Ishikawa (cell line): Measurements from ENCODE around the gene R3HDM2.

ENCODE experiments used
- CEBPB ChIP-seq: IDR thresholded peaks from 2 replicates; pipeline ENCODE4 v1.6.1; 2012
- CREB1 ChIP-seq: IDR thresholded peaks from 2 replicates; pipeline ENCODE4 v1.6.1; 2012; ENCODE audit warnings: low read depth
- EGR1 ChIP-seq: IDR thresholded peaks from 2 replicates; pipeline ENCODE4 v1.6.1; 2012
- EP300 ChIP-seq: IDR thresholded peaks from 2 replicates; pipeline ENCODE4 v1.6.1; 2012; ENCODE audit warnings: borderline replicate concordance
- FOXM1 ChIP-seq: IDR thresholded peaks from 2 replicates; pipeline ENCODE4 v1.6.1; 2012; ENCODE audit warnings: low read depth, borderline replicate concordance
- NFIC ChIP-seq: IDR thresholded peaks from 2 replicates; pipeline ENCODE4 v1.6.1; 2012
- RAD21 ChIP-seq: IDR thresholded peaks from 2 replicates; pipeline ENCODE4 v1.6.1; 2012; ENCODE audit warnings: low read depth
- TAF1 ChIP-seq: IDR thresholded peaks from 2 replicates; pipeline ENCODE4 v1.6.1; 2012; ENCODE audit warnings: low read depth, mild to moderate bottlenecking
- TCF12 ChIP-seq: IDR thresholded peaks from 2 replicates; pipeline ENCODE4 v1.6.1; 2012; ENCODE audit warnings: low read depth
- TEAD4 ChIP-seq: IDR thresholded peaks from 2 replicates; pipeline ENCODE4 v1.6.1; 2012
- YY1 ChIP-seq: IDR thresholded peaks from 2 replicates; pipeline ENCODE4 v1.6.1; 2012; ENCODE audit warnings: low read depth
- ZBTB7A ChIP-seq: IDR thresholded peaks from 2 replicates; pipeline ENCODE4 v1.6.1; 2012; ENCODE audit warnings: low read depth
- TF ChIP-seq, protein P1 (sequence below): IDR thresholded peaks from 2 replicates; pipeline ENCODE4 v1.6.1; 2012
- TF ChIP-seq, protein P2 (sequence below): IDR thresholded peaks from 2 replicates; pipeline ENCODE4 v1.6.1; 2012; ENCODE audit warnings: low read depth, mild to moderate bottlenecking
- TF ChIP-seq, protein P3 (sequence below): IDR thresholded peaks from 2 replicates; pipeline ENCODE4 v1.6.1; 2012

R3HDM2 gene

DNA sequence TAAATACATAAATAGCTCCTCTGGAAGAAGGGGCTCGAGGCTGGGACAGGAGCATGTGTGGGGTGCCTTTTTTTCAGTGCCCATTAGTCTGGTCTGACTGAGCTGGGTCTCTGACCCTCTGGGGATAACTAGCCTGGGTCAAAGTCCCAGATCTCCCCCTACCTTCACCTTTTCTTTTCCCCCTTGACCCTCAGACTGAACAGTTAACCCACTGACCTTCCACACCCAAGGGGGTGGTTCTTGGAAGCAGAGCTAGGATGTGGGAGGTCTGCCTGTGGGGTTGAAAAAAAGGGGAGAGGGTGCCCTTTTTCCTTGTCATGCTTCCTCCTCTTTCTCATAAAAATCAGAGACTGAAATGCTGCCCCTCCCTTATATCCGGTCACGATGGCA is 27.8 kb upstream of the R3HDM2 start:
- TF ChIP-seq ZBTB7A (peak; percentile 23; the same call in 1 of the 2 replicates), EP300 (no peak), FOXM1 (no peak), YY1 (no peak)

DNA sequence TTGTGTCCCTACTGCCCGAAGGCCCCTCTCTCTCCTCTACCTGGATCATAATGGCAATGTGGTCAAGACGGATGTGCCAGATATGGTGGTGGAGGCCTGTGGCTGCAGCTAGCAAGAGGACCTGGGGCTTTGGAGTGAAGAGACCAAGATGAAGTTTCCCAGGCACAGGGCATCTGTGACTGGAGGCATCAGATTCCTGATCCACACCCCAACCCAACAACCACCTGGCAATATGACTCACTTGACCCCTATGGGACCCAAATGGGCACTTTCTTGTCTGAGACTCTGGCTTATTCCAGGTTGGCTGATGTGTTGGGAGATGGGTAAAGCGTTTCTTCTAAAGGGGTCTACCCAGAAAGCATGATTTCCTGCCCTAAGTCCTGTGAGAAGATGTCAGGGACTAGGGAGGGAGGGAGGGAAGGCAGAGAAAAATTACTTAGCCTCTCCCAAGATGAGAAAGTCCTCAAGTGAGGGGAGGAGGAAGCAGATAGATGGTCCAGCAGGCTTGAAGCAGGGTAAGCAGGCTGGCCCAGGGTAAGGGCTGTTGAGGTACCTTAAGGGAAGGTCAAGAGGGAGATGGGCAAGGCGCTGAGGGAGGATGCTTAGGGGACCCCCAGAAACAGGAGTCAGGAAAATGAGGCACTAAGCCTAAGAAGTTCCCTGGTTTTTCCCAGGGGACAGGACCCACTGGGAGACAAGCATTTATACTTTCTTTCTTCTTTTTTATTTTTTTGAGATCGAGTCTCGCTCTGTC is 26.1 kb upstream of the R3HDM2 start:
- TF ChIP-seq TCF12 (no peak), EGR1 (no peak), FOXM1 (no peak), ZBTB7A (no peak), CEBPB (no peak), TEAD4 (no peak), RAD21 (no peak), NFIC (no peak), YY1 (no peak)
- TF ChIP-seq, protein P1, sequence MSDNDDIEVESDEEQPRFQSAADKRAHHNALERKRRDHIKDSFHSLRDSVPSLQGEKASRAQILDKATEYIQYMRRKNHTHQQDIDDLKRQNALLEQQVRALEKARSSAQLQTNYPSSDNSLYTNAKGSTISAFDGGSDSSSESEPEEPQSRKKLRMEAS: no peak
- TF ChIP-seq, protein P2, sequence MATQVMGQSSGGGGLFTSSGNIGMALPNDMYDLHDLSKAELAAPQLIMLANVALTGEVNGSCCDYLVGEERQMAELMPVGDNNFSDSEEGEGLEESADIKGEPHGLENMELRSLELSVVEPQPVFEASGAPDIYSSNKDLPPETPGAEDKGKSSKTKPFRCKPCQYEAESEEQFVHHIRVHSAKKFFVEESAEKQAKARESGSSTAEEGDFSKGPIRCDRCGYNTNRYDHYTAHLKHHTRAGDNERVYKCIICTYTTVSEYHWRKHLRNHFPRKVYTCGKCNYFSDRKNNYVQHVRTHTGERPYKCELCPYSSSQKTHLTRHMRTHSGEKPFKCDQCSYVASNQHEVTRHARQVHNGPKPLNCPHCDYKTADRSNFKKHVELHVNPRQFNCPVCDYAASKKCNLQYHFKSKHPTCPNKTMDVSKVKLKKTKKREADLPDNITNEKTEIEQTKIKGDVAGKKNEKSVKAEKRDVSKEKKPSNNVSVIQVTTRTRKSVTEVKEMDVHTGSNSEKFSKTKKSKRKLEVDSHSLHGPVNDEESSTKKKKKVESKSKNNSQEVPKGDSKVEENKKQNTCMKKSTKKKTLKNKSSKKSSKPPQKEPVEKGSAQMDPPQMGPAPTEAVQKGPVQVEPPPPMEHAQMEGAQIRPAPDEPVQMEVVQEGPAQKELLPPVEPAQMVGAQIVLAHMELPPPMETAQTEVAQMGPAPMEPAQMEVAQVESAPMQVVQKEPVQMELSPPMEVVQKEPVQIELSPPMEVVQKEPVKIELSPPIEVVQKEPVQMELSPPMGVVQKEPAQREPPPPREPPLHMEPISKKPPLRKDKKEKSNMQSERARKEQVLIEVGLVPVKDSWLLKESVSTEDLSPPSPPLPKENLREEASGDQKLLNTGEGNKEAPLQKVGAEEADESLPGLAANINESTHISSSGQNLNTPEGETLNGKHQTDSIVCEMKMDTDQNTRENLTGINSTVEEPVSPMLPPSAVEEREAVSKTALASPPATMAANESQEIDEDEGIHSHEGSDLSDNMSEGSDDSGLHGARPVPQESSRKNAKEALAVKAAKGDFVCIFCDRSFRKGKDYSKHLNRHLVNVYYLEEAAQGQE: no peak
- TF ChIP-seq, protein P3, sequence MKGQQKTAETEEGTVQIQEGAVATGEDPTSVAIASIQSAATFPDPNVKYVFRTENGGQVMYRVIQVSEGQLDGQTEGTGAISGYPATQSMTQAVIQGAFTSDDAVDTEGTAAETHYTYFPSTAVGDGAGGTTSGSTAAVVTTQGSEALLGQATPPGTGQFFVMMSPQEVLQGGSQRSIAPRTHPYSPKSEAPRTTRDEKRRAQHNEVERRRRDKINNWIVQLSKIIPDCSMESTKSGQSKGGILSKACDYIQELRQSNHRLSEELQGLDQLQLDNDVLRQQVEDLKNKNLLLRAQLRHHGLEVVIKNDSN: no peak

DNA sequence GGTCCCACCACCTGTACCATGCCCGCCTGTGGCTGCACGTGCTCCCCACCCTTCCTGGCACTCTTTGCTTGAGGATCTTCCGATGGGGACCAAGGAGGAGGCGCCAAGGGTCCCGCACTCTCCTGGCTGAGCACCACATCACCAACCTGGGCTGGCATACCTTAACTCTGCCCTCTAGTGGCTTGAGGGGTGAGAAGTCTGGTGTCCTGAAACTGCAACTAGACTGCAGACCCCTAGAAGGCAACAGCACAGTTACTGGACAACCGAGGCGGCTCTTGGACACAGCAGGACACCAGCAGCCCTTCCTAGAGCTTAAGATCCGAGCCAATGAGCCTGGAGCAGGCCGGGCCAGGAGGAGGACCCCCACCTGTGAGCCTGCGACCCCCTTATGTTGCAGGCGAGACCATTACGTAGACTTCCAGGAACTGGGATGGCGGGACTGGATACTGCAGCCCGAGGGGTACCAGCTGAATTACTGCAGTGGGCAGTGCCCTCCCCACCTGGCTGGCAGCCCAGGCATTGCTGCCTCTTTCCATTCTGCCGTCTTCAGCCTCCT is 25.4 kb upstream of the R3HDM2 start:
- TF ChIP-seq RAD21 (peak; percentile 52; the same call in 1 of the 2 replicates), TEAD4 (peak; percentile 33; the same call in 1 of the 2 replicates), NFIC (no peak), TAF1 (no peak), CREB1 (no peak)
- TF ChIP-seq, protein P1: peak; percentile 67

DNA sequence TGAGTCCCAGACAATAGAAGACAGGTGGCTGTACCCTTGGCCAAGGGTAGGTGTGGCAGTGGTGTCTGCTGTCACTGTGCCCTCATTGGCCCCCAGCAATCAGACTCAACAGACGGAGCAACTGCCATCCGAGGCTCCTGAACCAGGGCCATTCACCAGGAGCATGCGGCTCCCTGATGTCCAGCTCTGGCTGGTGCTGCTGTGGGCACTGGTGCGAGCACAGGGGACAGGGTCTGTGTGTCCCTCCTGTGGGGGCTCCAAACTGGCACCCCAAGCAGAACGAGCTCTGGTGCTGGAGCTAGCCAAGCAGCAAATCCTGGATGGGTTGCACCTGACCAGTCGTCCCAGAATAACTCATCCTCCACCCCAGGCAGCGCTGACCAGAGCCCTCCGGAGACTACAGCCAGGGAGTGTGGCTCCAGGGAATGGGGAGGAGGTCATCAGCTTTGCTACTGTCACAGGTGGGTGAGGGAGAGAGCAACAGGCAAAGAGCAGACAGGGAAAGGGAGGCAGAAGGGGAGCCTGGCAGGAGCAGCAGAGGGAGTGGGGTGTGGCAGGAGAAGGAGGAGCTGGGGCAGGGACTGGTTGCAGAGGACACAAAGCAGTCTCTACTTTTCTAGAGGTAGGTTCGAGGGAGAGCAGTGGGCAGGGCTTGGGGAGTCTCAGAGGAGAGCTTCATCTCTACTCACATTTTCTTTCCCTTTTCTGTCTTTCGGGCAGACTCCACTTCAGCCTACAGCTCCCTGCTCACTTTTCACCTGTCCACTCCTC is 24.7 kb upstream of the R3HDM2 start:
- TF ChIP-seq EGR1: no peak
- TF ChIP-seq, protein P1: peak; percentile 19; the same call in 1 of the 2 replicates
- no peak; the same call in 1 of the 2 replicates for TF ChIP-seq TAF1
- TF ChIP-seq, protein P3: no peak
- TF ChIP-seq, protein P2: no peak
- no peak for TF ChIP-seq EP300

DNA sequence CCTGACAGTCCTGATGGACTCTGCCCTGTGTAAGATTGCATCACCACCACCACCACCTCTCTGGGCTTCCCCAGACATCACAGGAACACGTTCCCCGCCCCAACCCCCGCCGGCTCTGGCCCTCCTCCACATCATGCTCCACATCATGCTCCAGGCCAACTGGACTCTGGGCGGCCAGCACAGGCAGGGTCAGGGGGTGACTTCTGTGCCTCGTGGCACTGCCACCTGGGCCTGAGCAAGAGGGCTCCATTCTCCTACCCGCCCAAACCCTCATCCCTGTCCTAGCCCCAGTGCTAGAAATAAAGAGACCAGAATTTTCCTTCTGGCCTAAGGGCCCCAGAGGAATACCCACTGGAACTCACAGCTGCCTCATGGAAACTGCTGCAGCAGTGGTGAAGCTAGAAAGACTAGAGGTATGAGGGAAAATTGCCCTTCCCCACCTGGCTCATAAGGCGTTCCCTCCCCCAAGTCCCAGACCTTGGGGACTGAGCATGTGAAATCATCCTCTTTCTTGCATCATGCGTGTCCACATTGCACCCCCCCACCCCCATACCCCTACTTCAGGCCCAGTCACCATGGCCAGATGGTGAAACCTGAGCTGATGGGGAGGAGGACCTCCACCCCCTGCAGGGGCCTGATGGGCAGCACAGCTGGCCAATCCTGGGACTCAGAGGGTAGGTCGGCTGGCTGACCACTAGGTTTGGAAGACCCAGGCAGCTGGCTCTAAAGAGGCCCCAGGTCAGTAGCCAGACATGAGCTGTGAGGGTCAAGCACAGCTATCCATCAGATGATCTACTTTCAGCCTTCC is 23.9 kb upstream of the R3HDM2 start, which contains the start of gene INHBE:
Gene INHBE (plus strand): TSS at position 742 of the 808 bp plus-strand sequence. CDS start 230 bp downstream, outside the sequence.
- TF ChIP-seq TEAD4 (no peak), FOXM1 (no peak), EP300 (no peak; the same call in 1 of the 2 replicates), CEBPB (peak; percentile 92), YY1 (0 out of 2 replicates have a peak, but pooled peaks have one; percentile 17), RAD21 (no peak), NFIC (peak; percentile 33), ZBTB7A (no peak; the same call in 1 of the 2 replicates), EGR1 (no peak), CREB1 (no peak), TAF1 (no peak), TCF12 (peak; percentile 80; the same call in 1 of the 2 replicates)
- TF ChIP-seq, protein P2: no peak
- TF ChIP-seq, protein P3: no peak
- TF ChIP-seq, protein P1: peak; percentile 82
